ENCODE measurements around the gene ATG101. TPM values are rescaled to one million over a fixed set of nuclear protein-coding genes. Genes with fewer than 3 reads are reported as not detected.

The ATG101 gene
- total RNA-seq, 1 donor from 2014 or later = 38.4 TPM

- intact Hi-C loops (cut with micrococcal nuclease) = no loop called here
These were observed 7.0 kb downstream of the ATG101 start for GRCh38 chr12:52076811-52077210.

- intact Hi-C loops (cut with micrococcal nuclease) = no loop called here
These were observed 8.5 kb downstream of the ATG101 start for GRCh38 chr12:52078276-52078675.

GRCh38 chr12:52079576-52080402, 10.0 kb downstream of the ATG101 start, which contains the start of gene SMIM41:
TSS of gene SMIM41 (plus strand) at chr12:52079704. CDS start at chr12:52079780, 76 bp downstream.
- intact Hi-C loops (cut with micrococcal nuclease) = no loop called here

GRCh38 chr12:52080403-52081251, 10.8 kb downstream of the ATG101 start:
- intact Hi-C loops (cut with micrococcal nuclease) = no loop called here

- intact Hi-C loops (cut with micrococcal nuclease) = no loop called here
These were observed 11.5 kb downstream of the ATG101 start for GRCh38 chr12:52081263-52081733.

GRCh38 chr12:52082026-52082668, 12.4 kb downstream of the ATG101 start:
- intact Hi-C loops (cut with micrococcal nuclease) = no loop called here

- intact Hi-C loops (cut with micrococcal nuclease) = no loop called here
These were observed 12.8 kb downstream of the ATG101 start for GRCh38 chr12:52082669-52082987.

- intact Hi-C loops (cut with micrococcal nuclease) = loop anchor here (1.0 kb wide), 2 partner anchors 13 to 58 kb away; no protein-coding TSS in a partner anchor
These were observed 13.3 kb downstream of the ATG101 start for GRCh38 chr12:52082988-52083637.

GRCh38 chr12:52083638-52083996, 13.8 kb downstream of the ATG101 start:
- intact Hi-C loops (cut with micrococcal nuclease) = loop anchor here (1.0 kb wide), 2 partner anchors 13 to 58 kb away; no protein-coding TSS in a partner anchor

GRCh38 chr12:52084491-52085231, 14.9 kb downstream of the ATG101 start:
- intact Hi-C loops (cut with micrococcal nuclease) = no loop called here

GRCh38 chr12:52085682-52086180, 16.0 kb downstream of the ATG101 start:
- intact Hi-C loops (cut with micrococcal nuclease) = no loop called here

GRCh38 chr12:52086366-52086765, 16.6 kb downstream of the ATG101 start:
- intact Hi-C loops (cut with micrococcal nuclease) = no loop called here

- intact Hi-C loops (cut with micrococcal nuclease) = no loop called here
These were observed 17.4 kb downstream of the ATG101 start for GRCh38 chr12:52086944-52087835.

- intact Hi-C loops (cut with micrococcal nuclease) = no loop called here
These were observed 18.4 kb downstream of the ATG101 start for GRCh38 chr12:52087961-52088820.

- intact Hi-C loops (cut with micrococcal nuclease) = no loop called here
These were observed 19.7 kb downstream of the ATG101 start for GRCh38 chr12:52089491-52089890.

- intact Hi-C loops (cut with micrococcal nuclease) = no loop called here
These were observed 20.5 kb downstream of the ATG101 start for GRCh38 chr12:52090291-52090690.

GRCh38 chr12:52091061-52091460, 21.3 kb downstream of the ATG101 start:
- intact Hi-C loops (cut with micrococcal nuclease) = no loop called here

- intact Hi-C loops (cut with micrococcal nuclease) = no loop called here
These were observed 22.1 kb downstream of the ATG101 start for GRCh38 chr12:52091869-52092268.

All from T-helper 2 cell treated with Interferon-gamma antibody and Interleukin-4, amounts not matched to agents 100 ng/mL and 5 ng/mL, for 36 hours (primary cell).